Body of pancreas (tissue), 4 donors: Measurements from ENCODE around the gene OR1I1. TPM values are rescaled to one million over a fixed set of nuclear protein-coding genes. Genes with fewer than 3 reads are reported as not detected.

ENCODE experiments used
- ATAC-seq: fragments of 150-250 bp; one replicate; pipeline ENCODE4 v1.9.1; 2016
- DNase-seq, 4 donors: peaks; one replicate each; pipeline ENCODE4 v3.0.0-alpha.2; 2019
- H3K27ac ChIP-seq, 4 donors: fragments of 200-600 bp; sonication (generic); 1 replicate in 3 of 4; 2 replicates in 1 of 4; pipeline versions ENCODE4 v1.5.1 to v1.6.1; 2016 to 2019; ENCODE audit warnings: mild to moderate bottlenecking in 1 of 4, mixed read lengths in 1 of 4, moderate library complexity in 1 of 4
- H3K27me3 ChIP-seq, 2 donors: fragments of 200-600 bp; sonication (generic); one replicate each; pipeline ENCODE4 v1.6.0; 2016; ENCODE audit warnings: mild to moderate bottlenecking in 1 of 2
- H3K36me3 ChIP-seq, 2 donors: fragments of 200-600 bp; sonication (generic); replicated peaks in 1 of 2; 2 replicates each; pipeline ENCODE4 v1.5.1; 2016; ENCODE audit warnings: low read depth in 2 of 2; ENCODE audit not compliant: insufficient read depth in 1 of 2
- H3K4me1 ChIP-seq: fragments of 200-600 bp; sonication (generic); one replicate; pipeline ENCODE4 v1.6.0; 2016
- H3K4me3 ChIP-seq, 2 donors: fragments of 200-600 bp; sonication (generic); 1 replicate in 1 of 2; 2 replicates in 1 of 2; pipeline ENCODE4 v1.5.1; 2016 to 2019
- H3K9me3 ChIP-seq, 3 donors: fragments of 200-600 bp; sonication (generic); 1 replicate in 2 of 3; 2 replicates in 1 of 3; pipeline ENCODE4 v1.5.1; 2016
- POLR2A ChIP-seq, 3 donors: fragments of 450-650 bp; IDR thresholded peaks; one replicate each; pipeline ENCODE4 v1.6.1; 2016; ENCODE audit warnings: antibody characterized with exemption in 3 of 3, mild to moderate bottlenecking in 2 of 3
- WGBS, 2 donors: methylation state at CpG; one replicate each; pipeline ENCODE4 v1.1.5; 2017; 5-methylcytosine and 5-hydroxymethylcytosine counted together
- intact Hi-C: fragments of 100-400 bp; cut with DNase I; formaldehyde crosslinking; loops from one replicate; pipeline ENCODE4 v1.15.1; 2023
- total RNA-seq, 2 donors: library from RNA; depleted of rRNA; stranded (reverse); fragments of >200 nt; gene quantifications; one replicate each; pipeline ENCODE4 v1.1.0, GENCODE V29; 2016
- TF ChIP-seq, protein P1 (sequence below), 7 experiments: fragments of 450-650 bp in 4 of 7; fragments of 200-600 bp in 3 of 7; sonication (generic) in 3 of 7; IDR thresholded peaks; one replicate each; pipeline ENCODE4 v1.5.1; 2016 to 2019; ENCODE audit warnings: antibody characterized with exemption in 7 of 7

OR1I1 gene
- total RNA-seq, 2 donors from 2014 or later, result not detected

DNA sequence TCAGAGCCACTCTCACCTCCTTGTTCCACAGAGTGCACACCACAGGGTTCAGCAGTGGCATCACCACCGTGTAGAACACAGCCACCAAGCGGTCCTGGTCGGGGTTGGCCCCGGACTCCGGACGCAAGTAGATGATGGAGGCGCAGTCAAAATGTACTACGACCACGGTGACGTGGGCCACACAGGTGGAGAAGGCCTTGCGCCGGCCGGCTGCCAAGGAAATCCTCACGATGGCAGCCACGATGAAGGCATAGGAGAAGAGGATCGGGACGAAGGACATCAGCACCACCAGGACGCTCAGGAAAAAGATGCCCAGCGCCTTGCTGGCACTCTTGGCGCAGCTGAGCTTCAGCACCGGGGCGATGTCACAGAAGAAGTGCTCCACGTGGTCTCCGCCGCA lies 59.1 kb downstream of the OR1I1 start:
- Histone ChIP-seq H3K4me1 (no peaks in the 10 kb centered on the region), H3K9me3 (no peaks in the 10 kb centered on the region), H3K27ac (no peak overlapping the region), H3K27me3 (no peaks in the 10 kb centered on the region), H3K36me3 (no peaks in the 10 kb centered on the region), H3K4me3 (no peak overlapping the region)
- no peak for TF ChIP-seq POLR2A (IDR thresholded peaks at IDR 0.05)
- TF ChIP-seq, protein P1, sequence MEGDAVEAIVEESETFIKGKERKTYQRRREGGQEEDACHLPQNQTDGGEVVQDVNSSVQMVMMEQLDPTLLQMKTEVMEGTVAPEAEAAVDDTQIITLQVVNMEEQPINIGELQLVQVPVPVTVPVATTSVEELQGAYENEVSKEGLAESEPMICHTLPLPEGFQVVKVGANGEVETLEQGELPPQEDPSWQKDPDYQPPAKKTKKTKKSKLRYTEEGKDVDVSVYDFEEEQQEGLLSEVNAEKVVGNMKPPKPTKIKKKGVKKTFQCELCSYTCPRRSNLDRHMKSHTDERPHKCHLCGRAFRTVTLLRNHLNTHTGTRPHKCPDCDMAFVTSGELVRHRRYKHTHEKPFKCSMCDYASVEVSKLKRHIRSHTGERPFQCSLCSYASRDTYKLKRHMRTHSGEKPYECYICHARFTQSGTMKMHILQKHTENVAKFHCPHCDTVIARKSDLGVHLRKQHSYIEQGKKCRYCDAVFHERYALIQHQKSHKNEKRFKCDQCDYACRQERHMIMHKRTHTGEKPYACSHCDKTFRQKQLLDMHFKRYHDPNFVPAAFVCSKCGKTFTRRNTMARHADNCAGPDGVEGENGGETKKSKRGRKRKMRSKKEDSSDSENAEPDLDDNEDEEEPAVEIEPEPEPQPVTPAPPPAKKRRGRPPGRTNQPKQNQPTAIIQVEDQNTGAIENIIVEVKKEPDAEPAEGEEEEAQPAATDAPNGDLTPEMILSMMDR (IDR thresholded peaks at IDR 0.05), result no peak
- WGBS, 2 donors, result 73 to 84% methylated on average over 23 to 25 of the region's 25 CpGs
- no peak for ATAC-seq
- no peak for DNase-seq
- intact Hi-C loops, result no loop called here

- Histone ChIP-seq H3K27ac (no peak overlapping the region), H3K9me3 (no peaks in the 10 kb centered on the region), H3K36me3 (no peaks in the 10 kb centered on the region), H3K27me3 (no peaks in the 10 kb centered on the region), H3K4me1 (no peaks in the 10 kb centered on the region), H3K4me3 (no peak overlapping the region)
- TF ChIP-seq, protein P1 (IDR thresholded peaks at IDR 0.05), result no peak
- no peak for TF ChIP-seq POLR2A (IDR thresholded peaks at IDR 0.05)
- 70% methylated on average over 5 of the region's 5 CpGs for WGBS, 2 donors
- intact Hi-C loops, result no loop called here
- no peak for ATAC-seq
- DNase-seq, result no peak
These were observed 60.3 kb downstream of the OR1I1 start for GRCh38 chr19:15142313-15142712.

Other genes with a start within 250 kb of the OR1I1 start
- not detected for gene OR7A5, start 247.0 kb upstream of the OR1I1 start, total RNA-seq
- not detected for gene OR7C1, start 247.0 kb upstream of the OR1I1 start, total RNA-seq
- gene OR7A10, start 233.3 kb upstream of the OR1I1 start, total RNA-seq, result not detected
- not detected for gene OR7A17, start 196.1 kb upstream of the OR1I1 start, total RNA-seq
- gene OR7C2, start 140.7 kb upstream of the OR1I1 start, total RNA-seq, result not detected
- not detected for gene SLC1A6, start 102.3 kb upstream of the OR1I1 start, total RNA-seq
- not detected for gene CASP14, start 32.7 kb upstream of the OR1I1 start, total RNA-seq
- 1 to 10 TPM; 6.3 to 9.9 TPM for gene SYDE1, start 25.2 kb downstream of the OR1I1 start, total RNA-seq
- gene NOTCH3, start 118.8 kb downstream of the OR1I1 start, total RNA-seq, result 10 to 100 TPM; 20.2 to 33.9 TPM
- not detected for gene EPHX3, start 150.2 kb downstream of the OR1I1 start, total RNA-seq